Astrocyte (in vitro differentiated cells and primary cell): Measurements from ENCODE around the gene MGAT2.

ENCODE experiments used
- EZH2 ChIP-seq: IDR thresholded peaks from 2 replicates; pipeline ENCODE4 v1.6.1; 2012; ENCODE audit warnings: mild to moderate bottlenecking, low read length, inconsistent platforms; ENCODE audit not compliant: insufficient read depth
- TF ChIP-seq, protein P1 (sequence below): IDR thresholded peaks from 2 replicates; pipeline ENCODE4 v1.5.1; 2011; ENCODE audit warnings: low read depth, mild to moderate bottlenecking, inconsistent platforms, low read length, moderate library complexity; ENCODE audit not compliant: insufficient read depth

DNA sequence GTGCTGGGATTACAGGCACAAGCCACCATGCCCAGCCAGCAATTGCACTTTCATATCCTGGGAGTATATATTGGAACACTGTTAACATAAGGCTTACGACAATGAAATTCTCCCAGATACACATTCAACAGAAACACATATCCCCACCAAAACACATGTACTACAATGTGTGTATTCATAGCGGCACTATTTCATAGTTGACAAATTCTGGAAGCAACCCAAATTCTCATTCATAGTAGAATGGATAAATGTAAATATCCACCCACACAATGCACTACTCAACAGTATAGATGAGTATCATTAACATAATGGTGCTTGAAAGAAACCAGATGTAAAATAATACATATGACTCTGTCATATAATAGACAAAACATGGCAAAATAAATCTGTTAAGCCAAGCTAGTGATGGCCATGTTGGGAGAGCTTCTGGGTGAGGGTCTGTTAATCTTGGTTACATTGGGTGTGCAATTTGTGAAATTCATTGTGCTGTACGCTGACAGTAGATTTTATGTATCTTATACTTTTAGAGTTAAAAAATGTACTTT is 17.0 kb downstream of the MGAT2 start:
- TF ChIP-seq, protein P1, sequence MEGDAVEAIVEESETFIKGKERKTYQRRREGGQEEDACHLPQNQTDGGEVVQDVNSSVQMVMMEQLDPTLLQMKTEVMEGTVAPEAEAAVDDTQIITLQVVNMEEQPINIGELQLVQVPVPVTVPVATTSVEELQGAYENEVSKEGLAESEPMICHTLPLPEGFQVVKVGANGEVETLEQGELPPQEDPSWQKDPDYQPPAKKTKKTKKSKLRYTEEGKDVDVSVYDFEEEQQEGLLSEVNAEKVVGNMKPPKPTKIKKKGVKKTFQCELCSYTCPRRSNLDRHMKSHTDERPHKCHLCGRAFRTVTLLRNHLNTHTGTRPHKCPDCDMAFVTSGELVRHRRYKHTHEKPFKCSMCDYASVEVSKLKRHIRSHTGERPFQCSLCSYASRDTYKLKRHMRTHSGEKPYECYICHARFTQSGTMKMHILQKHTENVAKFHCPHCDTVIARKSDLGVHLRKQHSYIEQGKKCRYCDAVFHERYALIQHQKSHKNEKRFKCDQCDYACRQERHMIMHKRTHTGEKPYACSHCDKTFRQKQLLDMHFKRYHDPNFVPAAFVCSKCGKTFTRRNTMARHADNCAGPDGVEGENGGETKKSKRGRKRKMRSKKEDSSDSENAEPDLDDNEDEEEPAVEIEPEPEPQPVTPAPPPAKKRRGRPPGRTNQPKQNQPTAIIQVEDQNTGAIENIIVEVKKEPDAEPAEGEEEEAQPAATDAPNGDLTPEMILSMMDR: no peak
- TF ChIP-seq EZH2: no peak
